Activated naive CD4-positive, alpha-beta T cell treated with anti-CD3 and anti-CD28 coated beads, Interleukin-2, amount 50 U/mL, for 16 hours (primary cell): Measurements from ENCODE around the gene PROK2.

Source experiments
- DNase-seq: peaks from one replicate; pipeline ENCODE4 v3.0.0-alpha.2; 2020

The PROK2 gene

GRCh38 chr3:71784914-71785531 is at the start of gene PROK2:
Gene PROK2 (minus strand): TSS chr3:71785148. CDS start chr3:71785052, 96 bp downstream.
- DNase-seq, result peak; percentile 57

GRCh38 chr3:71831599-71831998 is 46.7 kb upstream of the PROK2 start:
- no peak for DNase-seq

- no peak for DNase-seq
These were observed 40.8 kb upstream of the PROK2 start for GRCh38 chr3:71825551-71826283.

- no peak for DNase-seq
These were observed 36.2 kb upstream of the PROK2 start for GRCh38 chr3:71821116-71821515.

GRCh38 chr3:71817262-71817661 is 32.3 kb upstream of the PROK2 start:
- no peak for DNase-seq

GRCh38 chr3:71816767-71817156 is 31.8 kb upstream of the PROK2 start:
- no peak for DNase-seq

GRCh38 chr3:71815340-71816067 is 30.6 kb upstream of the PROK2 start:
- no peak for DNase-seq

GRCh38 chr3:71813704-71814103 is 28.8 kb upstream of the PROK2 start:
- no peak for DNase-seq

GRCh38 chr3:71813073-71813472 is 28.1 kb upstream of the PROK2 start:
- DNase-seq, result no peak

GRCh38 chr3:71810056-71810455 is 25.1 kb upstream of the PROK2 start:
- DNase-seq, result no peak

- no peak for DNase-seq
These were observed 24.5 kb upstream of the PROK2 start for GRCh38 chr3:71809321-71810026.

GRCh38 chr3:71806736-71807135 is 21.8 kb upstream of the PROK2 start:
- DNase-seq, result no peak

- DNase-seq, result no peak
These were observed 20.7 kb upstream of the PROK2 start for GRCh38 chr3:71805691-71806090.

GRCh38 chr3:71805199-71805598 is 20.3 kb upstream of the PROK2 start:
- DNase-seq, result no peak

GRCh38 chr3:71803248-71803647 is 18.3 kb upstream of the PROK2 start:
- no peak for DNase-seq

- no peak for DNase-seq
These were observed 17.0 kb upstream of the PROK2 start for GRCh38 chr3:71801986-71802385.

GRCh38 chr3:71800023-71800422 is 15.1 kb upstream of the PROK2 start:
- DNase-seq, result no peak

- no peak for DNase-seq
These were observed 12.5 kb upstream of the PROK2 start for GRCh38 chr3:71797455-71797854.

GRCh38 chr3:71796290-71796689 is 11.3 kb upstream of the PROK2 start:
- no peak for DNase-seq

- no peak for DNase-seq
These were observed 6.7 kb upstream of the PROK2 start for GRCh38 chr3:71791634-71792033.

GRCh38 chr3:71789922-71790321 is 5.0 kb upstream of the PROK2 start:
- no peak for DNase-seq

GRCh38 chr3:71787851-71788405 is 3.0 kb upstream of the PROK2 start:
- DNase-seq, result no peak

GRCh38 chr3:71786551-71786950 is 1.6 kb upstream of the PROK2 start:
- no peak for DNase-seq
